ENCODE results near the gene DSG2. TPM values are rescaled to one million over a fixed set of nuclear protein-coding genes. Genes with fewer than 3 reads are reported as not detected.
A peak's percentile ranks its signal among the peaks of the same experiment; 100 is the strongest.

The DSG2 gene
- total and polyA plus RNA-seq, 3 experiments from 2014 or later: 0.03 to 0.09 (median 0.07) TPM

DNA sequence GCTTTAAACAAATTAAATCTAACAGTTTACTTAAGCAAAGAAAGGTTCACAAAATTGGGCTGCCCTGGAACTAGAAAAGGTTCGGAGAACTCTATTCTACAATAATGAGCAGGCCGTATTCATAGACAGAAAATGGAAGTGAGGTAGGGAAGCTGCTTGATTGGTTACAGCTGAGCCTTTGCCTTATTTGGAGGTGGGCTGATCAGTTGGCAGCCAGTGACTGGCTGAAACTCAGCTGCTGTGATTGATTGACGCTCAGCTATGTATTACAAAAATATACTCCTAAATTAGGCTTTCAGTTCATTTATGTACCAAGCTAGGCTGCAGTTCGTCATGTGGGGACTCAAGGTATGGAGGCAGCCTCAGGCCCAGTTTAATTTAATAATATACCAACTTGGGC is 51.4 kb downstream of the DSG2 start:
- no peaks in the 10 kb centered on the region for H3K27me3 ChIP-seq (ENCODE audit: insufficient read depth, low read length, poor library complexity, severe bottlenecking)
- H3K4me1 Mint-ChIP-seq: no peaks in the 10 kb centered on the region

DNA sequence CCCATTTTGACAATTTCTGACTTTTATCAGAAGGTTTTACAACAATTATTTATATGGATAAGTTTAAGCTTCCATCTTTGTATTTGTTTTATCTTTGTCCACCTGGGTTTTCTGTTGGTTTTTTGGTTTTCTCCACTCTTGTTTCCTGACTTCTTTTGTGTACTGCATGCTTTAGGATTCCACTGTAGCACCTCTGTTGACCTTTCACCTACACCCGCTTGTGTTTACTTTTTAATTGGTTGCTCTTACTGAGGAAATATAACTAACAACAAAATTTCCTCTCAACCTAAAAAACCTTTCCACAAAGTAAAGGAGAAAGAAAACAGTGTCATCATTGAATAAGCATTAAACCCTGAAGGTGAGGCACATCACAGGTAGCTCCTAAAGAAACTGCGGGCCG is 53.9 kb downstream of the DSG2 start:
- DNase-seq: no peak
- Histone ChIP-seq H3K36me3 (ENCODE audit: insufficient read depth, low read length) (no peaks in the 10 kb centered on the region), H3K4me3 (ENCODE audit: low read length) (no peak overlapping the region), H3K27me3 (ENCODE audit: insufficient read depth, low read length, poor library complexity, severe bottlenecking) (no peaks in the 10 kb centered on the region), H3K9me3 (ENCODE audit: low read length) (no peaks in the 10 kb centered on the region), H3K4me1 (ENCODE audit: insufficient read depth, low read length) (no peaks in the 10 kb centered on the region), H3K27ac (ENCODE audit: low read depth, low read length) (no peak overlapping the region)
- no peak overlapping the region for H3K4me3 Mint-ChIP-seq
- no peak overlapping the region for H3K27ac Mint-ChIP-seq
- ChIA-PET CTCF (no interaction called here), POLR2A (no interaction called here)
- H3K9me3 Mint-ChIP-seq: no peaks in the 10 kb centered on the region
- no peaks in the 10 kb centered on the region for H3K36me3 Mint-ChIP-seq
- H3K27me3 Mint-ChIP-seq: peaks cover 3 to 24% of the 10 kb centered on the region in 2 donors
- H3K4me1 Mint-ChIP-seq: peaks cover 0 to 2% (median 0%) of the 10 kb centered on the region in 3 donors

More for the DNA sequence above, 51.4 kb downstream of the DSG2 start:
- Mint-ChIP-seq H3K36me3 (no peaks in the 10 kb centered on the region), H3K27ac (no peak overlapping the region), H3K27me3 (peaks cover 3 to 10% of the 10 kb centered on the region in 2 donors), H3K4me3 (no peak overlapping the region), H3K9me3 (no peaks in the 10 kb centered on the region)
- POLR2A ChIA-PET: no interaction called here
- no peaks in the 10 kb centered on the region for H3K9me3 ChIP-seq (ENCODE audit: low read length)
- H3K36me3 ChIP-seq (ENCODE audit: insufficient read depth, low read length): no peaks in the 10 kb centered on the region
- no peak for DNase-seq
- no peaks in the 10 kb centered on the region for H3K4me1 ChIP-seq (ENCODE audit: insufficient read depth, low read length)
- no peak overlapping the region for H3K4me3 ChIP-seq (ENCODE audit: low read length)
- H3K27ac ChIP-seq (ENCODE audit: low read depth, low read length): no peak overlapping the region
- CTCF ChIA-PET: no interaction called here

DNA sequence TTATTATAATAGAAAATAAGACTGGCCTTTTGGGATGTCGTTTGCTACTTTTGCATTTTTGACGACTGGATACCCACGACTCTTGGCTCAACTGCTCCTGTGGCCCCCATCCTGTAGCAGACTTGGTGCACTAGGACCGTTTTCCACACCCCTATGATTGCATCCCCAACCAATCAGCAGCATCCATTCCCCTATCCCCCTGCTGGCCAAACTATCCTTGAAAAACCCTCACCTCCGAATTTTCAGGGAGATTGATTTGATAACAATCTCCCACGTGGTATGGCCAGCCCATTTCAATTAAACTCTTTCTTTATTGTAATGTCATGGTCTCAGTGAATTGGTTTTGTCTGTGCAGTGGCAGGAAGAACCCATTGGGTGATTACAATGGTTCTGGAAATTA is 55.8 kb downstream of the DSG2 start:
- H3K36me3 Mint-ChIP-seq: no peaks in the 10 kb centered on the region
- no peak overlapping the region for H3K27ac ChIP-seq (ENCODE audit: low read depth, low read length)
- no peaks in the 10 kb centered on the region for H3K36me3 ChIP-seq (ENCODE audit: insufficient read depth, low read length)
- peaks cover 0 to 2% (median 0%) of the 10 kb centered on the region in 3 donors for H3K4me1 Mint-ChIP-seq
- no peak overlapping the region for H3K4me3 Mint-ChIP-seq
- H3K27ac Mint-ChIP-seq: no peak overlapping the region
- ChIA-PET POLR2A (no interaction called here), CTCF (interaction anchor here (1.3 kb wide), 1 partner anchor 169 kb away, joined by 5 read pairs; no protein-coding TSS in a partner anchor)
- H3K4me3 ChIP-seq (ENCODE audit: low read length): no peak overlapping the region
- H3K9me3 ChIP-seq (ENCODE audit: low read length): no peaks in the 10 kb centered on the region
- peaks cover 3 to 27% of the 10 kb centered on the region in 2 donors for H3K27me3 Mint-ChIP-seq
- peaks cover 0 to 2% (median 0%) of the 10 kb centered on the region in 5 donors for H3K9me3 Mint-ChIP-seq
- DNase-seq: no peak
- no peaks in the 10 kb centered on the region for H3K27me3 ChIP-seq (ENCODE audit: insufficient read depth, low read length, poor library complexity, severe bottlenecking)
- no peaks in the 10 kb centered on the region for H3K4me1 ChIP-seq (ENCODE audit: insufficient read depth, low read length)

DNA sequence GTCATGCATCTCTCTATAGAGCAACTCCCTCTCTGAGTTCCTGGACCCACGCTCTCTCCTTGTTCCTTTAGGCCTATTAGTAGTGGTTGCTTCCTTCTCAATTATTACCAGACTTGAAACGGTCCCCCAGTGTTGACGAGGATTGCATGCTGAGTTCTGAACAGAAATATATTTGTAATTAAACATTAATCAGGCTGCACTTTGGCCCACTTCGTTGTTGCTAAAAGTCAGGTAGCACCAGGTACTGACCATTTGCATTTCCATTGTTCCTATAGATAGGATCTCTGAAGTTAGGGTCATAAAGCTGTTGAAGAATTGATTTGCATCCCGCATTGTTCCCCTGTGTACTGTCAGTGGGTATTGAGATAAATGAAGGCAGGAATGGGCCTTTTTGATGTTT is 56.8 kb downstream of the DSG2 start:
- Mint-ChIP-seq H3K27me3 (peaks cover 3 to 27% of the 10 kb centered on the region in 2 donors), H3K4me1 (peaks cover 0 to 2% (median 0%) of the 10 kb centered on the region in 3 donors), H3K36me3 (no peaks in the 10 kb centered on the region), H3K9me3 (peaks cover 0 to 2% (median 0%) of the 10 kb centered on the region in 5 donors), H3K4me3 (no peak overlapping the region), H3K27ac (no peak overlapping the region)
- Histone ChIP-seq H3K4me3 (ENCODE audit: low read length) (no peak overlapping the region), H3K27ac (ENCODE audit: low read depth, low read length) (no peak overlapping the region), H3K27me3 (ENCODE audit: insufficient read depth, low read length, poor library complexity, severe bottlenecking) (no peaks in the 10 kb centered on the region), H3K9me3 (ENCODE audit: low read length) (no peaks in the 10 kb centered on the region), H3K4me1 (ENCODE audit: insufficient read depth, low read length) (no peaks in the 10 kb centered on the region), H3K36me3 (ENCODE audit: insufficient read depth, low read length) (no peaks in the 10 kb centered on the region)
- ChIA-PET CTCF (interaction anchor here (1.3 kb wide), 1 partner anchor 168 kb away, joined by 5 read pairs; no protein-coding TSS in a partner anchor), POLR2A (no interaction called here)
- DNase-seq: no peak

DNA sequence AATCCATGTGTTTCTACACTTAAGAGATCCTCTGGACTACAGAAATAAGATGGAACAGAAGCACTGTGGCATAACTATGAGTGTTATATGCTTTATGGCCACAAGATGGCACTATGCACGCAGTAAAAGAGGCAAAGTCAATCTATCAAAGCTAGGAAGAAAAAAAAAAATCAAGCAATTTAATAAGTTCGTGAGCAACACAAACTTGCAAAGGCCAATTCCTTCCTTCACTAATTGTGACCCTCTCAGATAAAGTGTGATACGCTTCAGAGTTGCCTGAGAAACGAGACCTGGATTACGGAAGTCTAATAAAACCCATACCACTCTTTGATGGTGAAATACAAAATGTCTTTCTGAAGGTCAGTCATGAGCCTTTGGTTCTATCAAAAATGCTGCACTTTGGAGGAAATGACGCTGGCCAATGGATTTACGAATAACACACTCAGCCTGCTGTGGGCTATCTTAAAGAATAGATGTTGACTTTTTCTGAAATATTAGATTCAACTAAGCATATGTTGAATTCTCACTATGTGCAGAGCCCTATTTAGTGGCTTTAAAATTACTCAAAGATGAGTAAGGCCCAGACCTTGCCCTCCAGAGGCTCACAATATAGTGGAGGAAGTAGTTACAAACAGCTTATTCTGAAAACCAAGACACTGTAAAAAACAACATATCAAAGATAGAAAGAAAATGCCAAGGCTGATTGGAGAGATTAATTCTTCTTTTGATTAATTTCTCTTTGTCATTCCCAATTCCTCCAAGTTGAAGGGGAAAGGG is 58.2 kb downstream of the DSG2 start:
- CTCF ChIA-PET: interaction anchor here (0.6 to 2.8 kb wide), 6 partner anchors 9 to 168 kb away, joined by 3 to 10 read pairs (median 4); no protein-coding TSS in a partner anchor
- DNase-seq: peak in 3 of 5 donors; percentile 22 to 51 (median 31)

DNA sequence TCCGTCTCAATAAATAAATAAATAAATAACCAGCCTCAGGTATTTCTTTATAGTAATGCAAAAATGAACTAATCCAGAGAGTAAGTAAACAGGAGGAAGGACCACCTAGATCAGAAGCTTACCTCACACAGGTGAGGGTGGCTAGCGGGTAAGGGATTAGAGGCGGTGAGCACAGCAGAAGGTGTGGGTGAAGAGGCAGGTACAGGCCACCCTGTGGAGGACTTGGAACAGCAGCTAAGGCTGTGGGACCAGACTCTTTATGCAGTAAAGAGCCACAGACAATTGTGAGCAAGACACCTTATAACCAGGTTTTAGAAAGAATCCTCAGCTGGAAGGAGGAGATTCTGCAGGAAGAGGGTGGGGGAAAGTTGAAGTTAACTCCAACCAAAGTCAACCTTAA is 59.5 kb downstream of the DSG2 start:
- Mint-ChIP-seq H3K27ac (peak overlapping the region in 1 of 8 donors; percentile 48), H3K4me3 (no peak overlapping the region), H3K9me3 (peaks cover 0 to 2% (median 0%) of the 10 kb centered on the region in 5 donors), H3K4me1 (peaks cover 0 to 2% (median 0%) of the 10 kb centered on the region in 3 donors), H3K27me3 (peaks cover 8 to 33% of the 10 kb centered on the region in 2 donors), H3K36me3 (no peaks in the 10 kb centered on the region)
- Histone ChIP-seq H3K36me3 (ENCODE audit: insufficient read depth, low read length) (no peaks in the 10 kb centered on the region), H3K4me1 (ENCODE audit: insufficient read depth, low read length) (no peaks in the 10 kb centered on the region), H3K27ac (ENCODE audit: low read depth, low read length) (no peak overlapping the region), H3K9me3 (ENCODE audit: low read length) (no peaks in the 10 kb centered on the region), H3K27me3 (ENCODE audit: insufficient read depth, low read length, poor library complexity, severe bottlenecking) (no peaks in the 10 kb centered on the region), H3K4me3 (ENCODE audit: low read length) (no peak overlapping the region)
- ChIA-PET CTCF (interaction anchor here (2.8 kb wide), 1 partner anchor 165 kb away, joined by 10 read pairs; no protein-coding TSS in a partner anchor), POLR2A (no interaction called here)
- DNase-seq: no peak

More for the DNA sequence above, 58.2 kb downstream of the DSG2 start:
- Mint-ChIP-seq H3K4me1 (peaks cover 0 to 2% (median 0%) of the 10 kb centered on the region in 3 donors), H3K4me3 (no peak overlapping the region), H3K36me3 (no peaks in the 10 kb centered on the region), H3K9me3 (peaks cover 0 to 2% (median 0%) of the 10 kb centered on the region in 5 donors), H3K27ac (no peak overlapping the region), H3K27me3 (peaks cover 8 to 28% of the 10 kb centered on the region in 2 donors)
- Histone ChIP-seq H3K4me3 (ENCODE audit: low read length) (no peak overlapping the region), H3K27ac (ENCODE audit: low read depth, low read length) (no peak overlapping the region), H3K9me3 (ENCODE audit: low read length) (no peaks in the 10 kb centered on the region), H3K36me3 (ENCODE audit: insufficient read depth, low read length) (no peaks in the 10 kb centered on the region), H3K27me3 (ENCODE audit: insufficient read depth, low read length, poor library complexity, severe bottlenecking) (no peaks in the 10 kb centered on the region), H3K4me1 (ENCODE audit: insufficient read depth, low read length) (no peaks in the 10 kb centered on the region)
- POLR2A ChIA-PET: no interaction called here

DNA sequence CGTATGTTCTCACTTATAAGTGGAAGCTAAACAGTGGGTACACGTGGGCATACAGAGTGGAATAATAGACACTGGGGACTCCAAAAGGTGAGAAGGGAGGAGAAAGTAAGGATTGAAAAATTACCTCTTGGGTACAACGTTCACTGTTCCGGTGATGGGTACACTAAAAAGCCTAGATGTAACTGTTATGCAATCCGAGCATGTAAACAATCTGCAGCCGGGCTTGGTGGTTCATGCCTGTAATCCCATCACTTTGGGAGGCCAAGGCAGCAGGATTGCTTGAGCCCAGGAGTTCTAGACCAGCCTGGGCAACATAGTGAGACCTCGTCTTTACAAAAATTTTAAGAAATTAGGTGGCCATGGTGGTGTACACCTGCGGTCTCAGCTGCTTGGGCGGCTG is 60.6 kb downstream of the DSG2 start:
- POLR2A ChIA-PET: no interaction called here
- H3K27ac ChIP-seq (ENCODE audit: low read depth, low read length): no peak overlapping the region

DNA sequence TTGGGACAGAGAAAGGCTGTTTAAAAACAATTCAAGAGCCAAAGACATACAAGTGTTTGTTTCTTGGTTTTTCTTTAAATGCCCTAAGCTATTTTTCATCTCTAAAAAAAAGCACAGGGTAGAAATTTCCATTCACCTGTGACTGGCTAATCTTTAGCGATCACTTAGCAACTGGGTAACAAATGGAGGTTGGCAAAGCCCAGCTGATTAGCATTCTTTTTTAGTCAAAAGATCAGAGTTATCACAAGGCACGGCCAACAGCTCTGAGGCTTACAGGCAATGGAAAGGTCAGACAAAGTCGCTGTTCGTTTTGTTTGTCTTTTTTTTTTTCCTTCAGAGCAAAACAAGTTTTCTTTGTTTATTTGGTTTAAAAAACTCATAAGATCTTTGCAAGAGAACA is 64.7 kb downstream of the DSG2 start:
- ChIA-PET POLR2A (no interaction called here), CTCF (interaction anchor here (1.2 kb wide), 1 partner anchor 34 kb away, joined by 3 read pairs; no protein-coding TSS in a partner anchor)
- Histone ChIP-seq H3K27me3 (ENCODE audit: insufficient read depth, low read length, poor library complexity, severe bottlenecking) (no peaks in the 10 kb centered on the region), H3K4me3 (ENCODE audit: low read length) (no peak overlapping the region), H3K9me3 (ENCODE audit: low read length) (no peaks in the 10 kb centered on the region), H3K27ac (ENCODE audit: low read depth, low read length) (no peak overlapping the region), H3K36me3 (ENCODE audit: insufficient read depth, low read length) (no peaks in the 10 kb centered on the region), H3K4me1 (ENCODE audit: insufficient read depth, low read length) (no peaks in the 10 kb centered on the region)
- DNase-seq: no peak
- H3K4me3 Mint-ChIP-seq: no peak overlapping the region
- peaks cover 8 to 20% of the 10 kb centered on the region in 2 donors for H3K27me3 Mint-ChIP-seq
- no peaks in the 10 kb centered on the region for H3K36me3 Mint-ChIP-seq
- no peaks in the 10 kb centered on the region for H3K4me1 Mint-ChIP-seq
- no peaks in the 10 kb centered on the region for H3K9me3 Mint-ChIP-seq
- H3K27ac Mint-ChIP-seq: no peak overlapping the region

More for the DNA sequence above, 60.6 kb downstream of the DSG2 start:
- Mint-ChIP-seq H3K4me3 (no peak overlapping the region), H3K4me1 (peaks cover 0 to 2% (median 0%) of the 10 kb centered on the region in 3 donors), H3K36me3 (no peaks in the 10 kb centered on the region), H3K9me3 (peaks cover 0 to 2% (median 0%) of the 10 kb centered on the region in 5 donors), H3K27me3 (peaks cover 8 to 34% of the 10 kb centered on the region in 2 donors), H3K27ac (no peak overlapping the region)
- H3K27me3 ChIP-seq (ENCODE audit: insufficient read depth, low read length, poor library complexity, severe bottlenecking): no peaks in the 10 kb centered on the region
- CTCF ChIA-PET: interaction anchor here (2.2 kb wide), 1 partner anchor 53 kb away, joined by 4 read pairs; no protein-coding TSS in a partner anchor
- no peaks in the 10 kb centered on the region for H3K36me3 ChIP-seq (ENCODE audit: insufficient read depth, low read length)
- DNase-seq: no peak
- H3K4me1 ChIP-seq (ENCODE audit: insufficient read depth, low read length): no peaks in the 10 kb centered on the region
- H3K9me3 ChIP-seq (ENCODE audit: low read length): no peaks in the 10 kb centered on the region
- H3K4me3 ChIP-seq (ENCODE audit: low read length): no peak overlapping the region
